ENCODE measurements around the gene RIOX2. TPM values are rescaled to one million over a fixed set of nuclear protein-coding genes. Genes with fewer than 3 reads are reported as not detected.

RIOX2 gene
- total and polyA plus RNA-seq, 2 of the 8 experiments (the other 6 are each of a cell fraction or from before 2014, with no cell fraction given), result 3.8 to 16.4 TPM

GRCh38 chr3:97901313-97902248 is 70.7 kb downstream of the RIOX2 start:
- Histone ChIP-seq H3K14ac (ENCODE audit: insufficient read length) (no peak overlapping the region), H3K27me3 (replicated peaks in 1 of 4; ENCODE audit: control insufficient read depth in 3 of 4, extremely low read depth in 1 of 4, insufficient read depth in 3 of 4, low read length in 3 of 4) (no peaks in the 10 kb centered on the region), H3K4ac (replicated peaks; ENCODE audit: insufficient read length, low read depth, low read length) (no peak overlapping the region), H4K20me1 (replicated peaks in 1 of 2; ENCODE audit: control insufficient read depth in 1 of 2, insufficient read depth in 2 of 2, low read length in 2 of 2) (no peaks in the 10 kb centered on the region), H3K56ac (replicated peaks; ENCODE audit: insufficient read length, low read depth, low read length) (no peak overlapping the region), H2AK5ac (ENCODE audit: low read depth, low read length) (no peak overlapping the region), H2BK20ac (ENCODE audit: low read length) (no peak overlapping the region), H2BK15ac (ENCODE audit: low read length) (no peak overlapping the region), H3K79me2 (ENCODE audit: control insufficient read depth in 1 of 2, insufficient read depth in 2 of 2, low read length in 2 of 2) (no peaks in the 10 kb centered on the region), H3K79me1 (ENCODE audit: low read depth, low read length) (no peaks in the 10 kb centered on the region), H2BK120ac (replicated peaks; ENCODE audit: low read depth, low read length) (no peak overlapping the region), H3K23me2 (ENCODE audit: low read depth, low read length) (no peaks in the 10 kb centered on the region), H3K9ac (replicated peaks in 1 of 4; ENCODE audit: extremely low read depth in 1 of 4, low read depth in 3 of 4, low read length in 3 of 4) (no peak overlapping the region), H3K9me3 (ENCODE audit: insufficient read depth in 2 of 2, low read depth in 1 of 2, low read length in 1 of 2) (no peaks in the 10 kb centered on the region), H2AFZ (ENCODE audit: low read length) (no peak overlapping the region), H3K27ac (ENCODE audit: low read depth, low read length) (no peak overlapping the region), H3K4me3 (ENCODE audit: extremely low read depth in 1 of 4, insufficient read depth in 2 of 4, low read depth in 3 of 4, low read length in 4 of 4) (no peak overlapping the region), H3K23ac (ENCODE audit: insufficient read length) (no peak overlapping the region), H2BK5ac (ENCODE audit: low read depth, low read length) (no peak overlapping the region), H2BK12ac (ENCODE audit: low read depth, low read length) (no peak overlapping the region), H4K91ac (replicated peaks; ENCODE audit: insufficient read length, low read length) (no peak overlapping the region), H3K36me3 (ENCODE audit: control insufficient read depth in 2 of 4, insufficient read depth in 4 of 4, low read length in 3 of 4) (no peaks in the 10 kb centered on the region; a peak in 1 of 8 replicates), H3K4me1 (replicated peaks in 1 of 4; ENCODE audit: control insufficient read depth in 3 of 4, insufficient read depth in 4 of 4, low read length in 3 of 4) (no peaks in the 10 kb centered on the region), H4K5ac (ENCODE audit: insufficient read length, low read depth, low read length) (no peak overlapping the region), H3K18ac (ENCODE audit: extremely low read depth, low read length) (no peak overlapping the region), H4K8ac (ENCODE audit: extremely low read depth, insufficient read depth, low read length) (no peak overlapping the region), H3K4me2 (ENCODE audit: insufficient read depth in 1 of 2, low read depth in 2 of 2, low read length in 2 of 2) (no peak overlapping the region)
- CTCF ChIA-PET (ENCODE audit: partially characterized antibody), result no interaction called here
- POLR2A ChIA-PET (ENCODE audit: partially characterized antibody), result no interaction called here
- FAIRE-seq, result no peak
- 87% methylated on average over 4 of the region's 4 CpGs; no CpG with 5 or more reads in 1 of the 2 experiments for WGBS, 2 experiments (ENCODE audit: extremely low coverage in 1 of 2, insufficient coverage in 1 of 2, insufficient read length in 1 of 2, insufficient replicate concordance in 2 of 2, low coverage in 1 of 2, low lambda C conversion rate in 2 of 2, missing lambda C conversion rate in 1 of 2)
- DNase-seq (ENCODE audit: low read depth in 1 of 2, low spot score in 2 of 2), result no peak
- TF ChIP-seq ATF3 (IDR thresholded peaks at IDR 0.05; ENCODE audit: insufficient read depth, low read depth, low read length) (no peak), TAF7 (optimal IDR thresholded peaks at IDR 0.05; ENCODE audit: borderline replicate concordance, low read depth, low read length) (no peak), CREB1 (IDR thresholded peaks at IDR 0.05) (no peak), SIN3A (conservative IDR thresholded peaks at IDR 0.05 in 1 of 2, IDR thresholded peaks at IDR 0.05 in 1 of 2; ENCODE audit: low read depth in 1 of 2, low read length in 2 of 2) (no peak), RXRA (IDR thresholded peaks at IDR 0.05; ENCODE audit: insufficient read depth, low read depth, low read length) (no peak), BACH1 (IDR thresholded peaks at IDR 0.05; ENCODE audit: low read length) (no peak), EGR1 (IDR thresholded peaks at IDR 0.05; ENCODE audit: borderline replicate concordance, low read depth, low read length) (no peak), TAF1 (IDR thresholded peaks at IDR 0.05; ENCODE audit: low read depth, low read length) (no peak), YY1 (IDR thresholded peaks at IDR 0.05; ENCODE audit: low read depth, low read length) (no peak), ATF2 (IDR thresholded peaks at IDR 0.05; ENCODE audit: low read length) (no peak)
